ENCODE results near the gene MITF. TPM values are rescaled to one million over a fixed set of nuclear protein-coding genes. Genes with fewer than 3 reads are reported as not detected.

MITF gene
- total RNA-seq, 1 donor = 30.2 TPM

DNA sequence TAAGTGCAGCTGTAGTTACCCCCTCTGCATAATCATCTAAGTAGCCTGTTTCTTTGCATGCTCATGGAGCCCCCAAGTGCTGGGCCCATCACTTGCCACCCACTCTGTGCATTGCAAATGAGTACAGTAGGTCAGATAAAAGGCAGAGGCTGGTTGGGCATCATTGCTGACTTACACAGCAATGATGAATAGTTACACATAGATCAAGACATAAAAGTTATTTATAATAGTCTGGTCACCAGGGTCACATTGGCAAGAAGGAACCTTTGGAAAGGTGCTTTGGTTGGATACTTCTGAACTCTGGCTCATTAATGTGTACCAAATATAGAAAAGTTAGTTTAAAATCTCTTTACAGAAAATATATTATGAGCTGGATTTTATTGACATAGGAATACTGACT lies 111.6 kb downstream of the MITF start:
- TF ChIP-seq, protein P1, sequence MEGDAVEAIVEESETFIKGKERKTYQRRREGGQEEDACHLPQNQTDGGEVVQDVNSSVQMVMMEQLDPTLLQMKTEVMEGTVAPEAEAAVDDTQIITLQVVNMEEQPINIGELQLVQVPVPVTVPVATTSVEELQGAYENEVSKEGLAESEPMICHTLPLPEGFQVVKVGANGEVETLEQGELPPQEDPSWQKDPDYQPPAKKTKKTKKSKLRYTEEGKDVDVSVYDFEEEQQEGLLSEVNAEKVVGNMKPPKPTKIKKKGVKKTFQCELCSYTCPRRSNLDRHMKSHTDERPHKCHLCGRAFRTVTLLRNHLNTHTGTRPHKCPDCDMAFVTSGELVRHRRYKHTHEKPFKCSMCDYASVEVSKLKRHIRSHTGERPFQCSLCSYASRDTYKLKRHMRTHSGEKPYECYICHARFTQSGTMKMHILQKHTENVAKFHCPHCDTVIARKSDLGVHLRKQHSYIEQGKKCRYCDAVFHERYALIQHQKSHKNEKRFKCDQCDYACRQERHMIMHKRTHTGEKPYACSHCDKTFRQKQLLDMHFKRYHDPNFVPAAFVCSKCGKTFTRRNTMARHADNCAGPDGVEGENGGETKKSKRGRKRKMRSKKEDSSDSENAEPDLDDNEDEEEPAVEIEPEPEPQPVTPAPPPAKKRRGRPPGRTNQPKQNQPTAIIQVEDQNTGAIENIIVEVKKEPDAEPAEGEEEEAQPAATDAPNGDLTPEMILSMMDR (IDR thresholded peaks at IDR 0.05; ENCODE audit: insufficient read depth, low read depth, low read length) = no peak
- no peak for DNase-seq (ENCODE audit: low read depth)
- no peak overlapping the region for H3K4me3 ChIP-seq (ENCODE audit: low read depth, low read length)

GRCh38 chr3:69853027-69853426 lies 113.8 kb downstream of the MITF start:
- H3K4me3 ChIP-seq (ENCODE audit: low read depth, low read length) = no peak overlapping the region

GRCh38 chr3:69855436-69856162 lies 116.3 kb downstream of the MITF start:
- no peak overlapping the region for H3K4me3 ChIP-seq (ENCODE audit: low read depth, low read length)
- TF ChIP-seq, protein P1 (IDR thresholded peaks at IDR 0.05; ENCODE audit: insufficient read depth, low read depth, low read length) = peak; percentile 49
- DNase-seq (ENCODE audit: low read depth) = peak; percentile 66

More at GRCh38 chr3:69853027-69853426, 113.8 kb downstream of the MITF start:
- DNase-seq (ENCODE audit: low read depth) = no peak
- TF ChIP-seq, protein P1 (IDR thresholded peaks at IDR 0.05; ENCODE audit: insufficient read depth, low read depth, low read length) = no peak

GRCh38 chr3:69856965-69857705 lies 117.9 kb downstream of the MITF start:
- H3K4me3 ChIP-seq (ENCODE audit: low read depth, low read length) = no peak overlapping the region
- no peak for DNase-seq (ENCODE audit: low read depth)
- TF ChIP-seq, protein P1 (IDR thresholded peaks at IDR 0.05; ENCODE audit: insufficient read depth, low read depth, low read length) = no peak

DNA sequence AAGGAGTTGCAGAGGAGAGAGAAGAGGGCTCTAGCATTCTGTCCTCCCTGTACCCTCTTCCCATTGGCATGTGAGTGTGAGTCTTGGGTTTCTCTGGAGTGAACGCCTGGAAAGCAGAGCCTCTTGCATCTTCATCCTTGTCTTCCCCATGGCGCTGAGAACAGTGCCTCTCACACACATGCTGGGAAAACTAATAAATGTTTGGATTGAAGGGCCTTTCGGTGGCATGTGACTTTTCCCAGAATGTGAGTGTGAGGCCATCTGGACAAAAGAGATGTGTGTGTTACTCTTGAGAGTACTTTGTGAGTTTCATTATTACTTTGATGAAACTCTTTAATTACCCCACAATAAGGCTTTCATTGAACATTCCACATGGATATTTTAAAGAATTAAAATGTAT lies 122.3 kb downstream of the MITF start:
- no peak for DNase-seq (ENCODE audit: low read depth)
- TF ChIP-seq, protein P1 (IDR thresholded peaks at IDR 0.05; ENCODE audit: insufficient read depth, low read depth, low read length) = no peak
- no peak overlapping the region for H3K4me3 ChIP-seq (ENCODE audit: low read depth, low read length)

- no peak for DNase-seq (ENCODE audit: low read depth)
- H3K4me3 ChIP-seq (ENCODE audit: low read depth, low read length) = no peak overlapping the region
- TF ChIP-seq, protein P1 (IDR thresholded peaks at IDR 0.05; ENCODE audit: insufficient read depth, low read depth, low read length) = no peak
Observed at GRCh38 chr3:69864141-69864540, 124.9 kb downstream of the MITF start.

Data from fibroblast of villous mesenchyme (primary cell).